GM19467 (cell line): Measurements from ENCODE around the gene BEX2.

Source experiments
- ATAC-seq: cut with Tn5 transposase; IDR thresholded peaks from one replicate; pipeline ENCODE4 v1.9.1; 2021; ENCODE audit warnings: mild to moderate bottlenecking, moderate library complexity; ENCODE audit not compliant: unreplicated experiment

BEX2 gene

DNA sequence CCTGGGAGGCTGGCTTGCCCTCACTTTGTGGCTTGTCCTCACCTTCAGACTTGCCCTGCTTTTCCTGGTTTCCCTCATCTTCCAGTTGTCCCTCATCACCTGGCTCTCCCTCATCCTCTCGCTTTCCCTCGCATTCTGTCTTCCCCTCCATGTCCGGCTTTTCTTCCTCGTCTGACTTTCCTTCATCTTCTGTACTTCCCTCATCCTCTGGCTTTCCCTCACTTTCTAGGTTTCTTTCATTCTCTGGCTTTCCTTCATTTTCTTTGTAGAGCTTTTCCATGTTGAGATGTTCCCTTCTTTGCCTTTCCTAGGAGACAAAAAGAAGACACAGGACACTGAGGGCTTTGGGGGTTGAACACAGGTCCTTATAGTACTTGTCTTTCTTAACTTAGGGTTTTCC is 36.5 kb downstream of the BEX2 start:
- ATAC-seq = no peak
